ENCODE results near the gene TMEM86A. TPM values are rescaled to one million over a fixed set of nuclear protein-coding genes. Genes with fewer than 3 reads are reported as not detected.

TMEM86A gene
- total and polyA plus RNA-seq, 2 experiments from 2014 or later: 0.32 to 1.0 TPM

DNA sequence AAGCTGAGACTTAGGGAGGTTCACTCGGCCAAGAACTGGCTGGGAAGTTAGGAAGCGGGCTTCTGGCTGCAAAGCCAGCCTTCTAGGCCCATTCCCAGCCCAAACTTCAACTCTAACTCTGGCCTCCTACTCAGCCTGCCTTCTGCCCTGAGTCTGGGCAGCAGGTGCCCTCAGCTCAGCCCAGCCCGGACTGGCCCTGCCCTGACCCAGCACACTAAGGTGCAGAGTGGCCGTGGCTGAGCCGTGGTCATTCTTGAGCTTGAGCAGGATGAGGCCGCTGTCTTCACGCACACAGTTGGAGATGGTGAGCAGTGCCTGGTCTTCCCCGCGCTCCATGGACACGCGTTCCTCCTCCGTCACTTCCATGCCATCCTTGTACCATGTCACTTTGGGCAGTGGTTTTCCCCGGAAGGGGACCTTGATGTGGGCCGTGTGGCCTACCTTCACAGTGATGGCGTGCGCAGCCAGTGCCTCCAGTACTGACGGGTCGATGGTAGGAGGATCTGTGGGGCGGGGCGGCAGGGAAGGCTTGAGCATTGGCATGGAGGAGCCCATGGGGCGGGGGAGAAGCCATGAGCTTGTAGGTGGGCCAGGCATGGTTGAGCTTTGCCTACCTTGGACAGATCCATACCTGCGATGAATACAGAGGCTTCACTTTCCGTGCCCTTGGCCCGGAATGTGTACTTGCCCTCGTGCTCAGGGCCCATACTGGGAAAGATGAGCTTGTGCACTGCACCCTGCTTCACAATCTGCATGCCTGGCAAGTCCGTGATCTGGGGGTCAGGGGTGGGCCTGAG, 15.3 kb downstream of the TMEM86A start:
- Histone ChIP-seq H3K9me2 (ENCODE audit: insufficient read depth) (no peaks in the 10 kb centered on the region), H2AFZ (no peak overlapping the region), H3K4me3 (no peak overlapping the region), H3K79me2 (ENCODE audit: insufficient read depth) (no peaks in the 10 kb centered on the region), H3K4me2 (ENCODE audit: unreplicated experiment) (no peak overlapping the region), H3F3A (ENCODE audit: insufficient read depth) (no peaks in the 10 kb centered on the region), H3K36me3 (ENCODE audit: low read depth) (no peaks in the 10 kb centered on the region), H3K27ac (no peak overlapping the region), H3K9me3 (ENCODE audit: low read depth) (no peaks in the 10 kb centered on the region), H3K4me1 (ENCODE audit: insufficient read depth) (no peaks in the 10 kb centered on the region), H4K20me1 (ENCODE audit: insufficient read depth) (no peaks in the 10 kb centered on the region), H3K9ac (no peak overlapping the region), H3K27me3 (replicated peaks; ENCODE audit: insufficient read depth) (no peaks in the 10 kb centered on the region)
- in situ Hi-C loops (cut with MboI): no loop called here
- WGBS, 2 experiments (ENCODE audit: low coverage in 1 of 2, low lambda C conversion rate in 2 of 2, missing lambda C conversion rate in 2 of 2): 81 to 82% methylated on average over 26 of the region's 26 CpGs
- no peak for DNase-seq
- TF ChIP-seq EZH2 (IDR thresholded peaks at IDR 0.05; ENCODE audit: insufficient read depth, poor library complexity, severe bottlenecking): no peak
- no peak for TF ChIP-seq EZH2phosphoT487 (IDR thresholded peaks at IDR 0.05; ENCODE audit: insufficient read depth, low read depth)

- Histone ChIP-seq H3K4me2 (ENCODE audit: unreplicated experiment) (no peak overlapping the region), H3K4me1 (ENCODE audit: insufficient read depth) (no peaks in the 10 kb centered on the region), H3K4me3 (no peak overlapping the region), H3K79me2 (ENCODE audit: insufficient read depth) (no peaks in the 10 kb centered on the region), H3K36me3 (ENCODE audit: low read depth) (no peaks in the 10 kb centered on the region), H2AFZ (no peak overlapping the region), H3K27me3 (replicated peaks; ENCODE audit: insufficient read depth) (no peaks in the 10 kb centered on the region), H4K20me1 (ENCODE audit: insufficient read depth) (no peaks in the 10 kb centered on the region), H3K9me2 (ENCODE audit: insufficient read depth) (no peaks in the 10 kb centered on the region), H3K27ac (no peak overlapping the region), H3K9me3 (ENCODE audit: low read depth) (no peaks in the 10 kb centered on the region), H3K9ac (no peak overlapping the region), H3F3A (ENCODE audit: insufficient read depth) (no peaks in the 10 kb centered on the region)
- in situ Hi-C loops (cut with MboI): no loop called here
- DNase-seq: no peak
- 73 to 82% methylated on average over 10 of the region's 10 CpGs for WGBS, 2 experiments (ENCODE audit: low coverage in 1 of 2, low lambda C conversion rate in 2 of 2, missing lambda C conversion rate in 2 of 2)
- TF ChIP-seq EZH2phosphoT487 (IDR thresholded peaks at IDR 0.05; ENCODE audit: insufficient read depth, low read depth) (no peak), EZH2 (IDR thresholded peaks at IDR 0.05; ENCODE audit: insufficient read depth, poor library complexity, severe bottlenecking) (no peak)
Measured at GRCh38 chr11:18714443-18714780, 15.8 kb downstream of the TMEM86A start.

DNA sequence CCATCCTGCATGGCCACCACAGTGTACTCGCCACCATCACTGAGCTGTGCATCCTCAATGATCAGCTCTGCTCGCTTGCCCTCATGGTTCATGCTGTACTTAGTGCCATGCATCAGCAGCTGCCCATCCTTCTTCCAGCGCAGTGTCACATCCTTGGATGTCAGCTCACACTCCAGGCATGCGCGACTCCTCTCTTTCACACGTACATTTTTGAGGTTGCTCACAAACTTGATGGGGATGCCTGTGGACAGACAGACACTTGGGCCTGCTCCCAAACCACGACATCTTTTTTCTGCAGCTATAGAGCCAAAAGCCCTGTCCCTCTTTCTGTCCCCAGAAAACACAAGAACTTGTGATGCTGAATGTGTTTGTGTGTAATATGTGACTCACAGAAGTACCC, 16.9 kb downstream of the TMEM86A start:
- Histone ChIP-seq H3K79me2 (ENCODE audit: insufficient read depth) (no peaks in the 10 kb centered on the region), H4K20me1 (ENCODE audit: insufficient read depth) (no peaks in the 10 kb centered on the region), H2AFZ (no peak overlapping the region), H3K36me3 (ENCODE audit: low read depth) (no peaks in the 10 kb centered on the region), H3K9ac (no peak overlapping the region), H3K27ac (no peak overlapping the region), H3K9me2 (ENCODE audit: insufficient read depth) (no peaks in the 10 kb centered on the region), H3K4me3 (no peak overlapping the region), H3K27me3 (replicated peaks; ENCODE audit: insufficient read depth) (no peaks in the 10 kb centered on the region), H3K9me3 (ENCODE audit: low read depth) (no peaks in the 10 kb centered on the region), H3K4me2 (ENCODE audit: unreplicated experiment) (no peak overlapping the region), H3F3A (ENCODE audit: insufficient read depth) (no peaks in the 10 kb centered on the region), H3K4me1 (ENCODE audit: insufficient read depth) (0 out of 2 replicates have a peak, but pooled peaks cover 2% of the 10 kb centered on the region)
- TF ChIP-seq EZH2 (IDR thresholded peaks at IDR 0.05; ENCODE audit: insufficient read depth, poor library complexity, severe bottlenecking) (no peak), EZH2phosphoT487 (IDR thresholded peaks at IDR 0.05; ENCODE audit: insufficient read depth, low read depth) (no peak)
- in situ Hi-C loops (cut with MboI): no loop called here
- 71 to 73% methylated on average over 7 of the region's 7 CpGs for WGBS, 2 experiments (ENCODE audit: low coverage in 1 of 2, low lambda C conversion rate in 2 of 2, missing lambda C conversion rate in 2 of 2)
- no peak for DNase-seq

DNA sequence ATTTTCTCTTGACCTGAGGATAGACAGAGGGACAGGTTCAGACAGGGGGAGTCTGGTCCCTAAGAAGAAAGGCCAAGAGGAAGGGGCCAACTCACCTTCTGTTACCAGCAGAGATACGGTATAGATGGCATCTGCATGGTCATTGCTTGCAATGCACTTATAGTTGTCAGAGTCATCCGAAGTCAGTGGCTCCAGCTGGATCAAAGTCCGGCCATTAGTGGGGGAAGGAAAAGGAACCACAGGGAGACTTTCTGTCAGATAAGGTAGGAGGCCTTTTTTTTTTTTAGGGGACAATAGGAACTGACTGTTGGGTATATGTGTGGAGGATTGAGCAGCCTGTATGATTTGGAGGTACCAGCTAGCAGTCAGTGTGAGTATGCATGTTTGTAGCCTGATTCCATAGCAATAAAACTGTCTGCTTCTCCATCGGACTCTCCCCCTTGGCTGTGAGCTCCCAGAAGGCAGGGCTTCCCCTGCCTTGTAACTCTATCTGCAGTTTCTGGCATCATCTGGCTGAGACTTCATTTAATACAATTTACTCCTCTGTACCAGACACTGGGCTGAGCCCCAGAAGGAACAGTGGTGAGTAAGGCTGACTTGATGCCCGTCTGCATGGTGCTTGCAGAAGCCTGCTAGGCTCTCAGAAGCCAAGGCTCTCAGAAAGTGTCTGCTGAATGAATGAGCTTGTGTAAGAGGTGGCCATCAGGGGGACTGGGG, 21.7 kb downstream of the TMEM86A start:
- WGBS, 2 experiments (ENCODE audit: low coverage in 1 of 2, low lambda C conversion rate in 2 of 2, missing lambda C conversion rate in 2 of 2): 67% methylated on average over 5 of the region's 5 CpGs
- Histone ChIP-seq H3K27ac (no peak overlapping the region), H2AFZ (peak overlapping the region; percentile 92), H3K9me3 (ENCODE audit: low read depth) (no peaks in the 10 kb centered on the region), H3K79me2 (ENCODE audit: insufficient read depth) (no peaks in the 10 kb centered on the region), H3K4me3 (peak overlapping the region; percentile 77), H4K20me1 (ENCODE audit: insufficient read depth) (no peaks in the 10 kb centered on the region), H3F3A (ENCODE audit: insufficient read depth) (no peaks in the 10 kb centered on the region), H3K9me2 (ENCODE audit: insufficient read depth) (no peaks in the 10 kb centered on the region), H3K27me3 (replicated peaks; ENCODE audit: insufficient read depth) (no peaks in the 10 kb centered on the region), H3K4me2 (ENCODE audit: unreplicated experiment) (peak overlapping the region; percentile 91), H3K36me3 (ENCODE audit: low read depth) (no peaks in the 10 kb centered on the region), H3K9ac (peak overlapping the region; percentile 68), H3K4me1 (ENCODE audit: insufficient read depth) (0 out of 2 replicates have a peak, but pooled peaks cover 7% of the 10 kb centered on the region)
- in situ Hi-C loops (cut with MboI): no loop called here
- TF ChIP-seq EZH2phosphoT487 (IDR thresholded peaks at IDR 0.05; ENCODE audit: insufficient read depth, low read depth): no peak
- TF ChIP-seq EZH2 (IDR thresholded peaks at IDR 0.05; ENCODE audit: insufficient read depth, poor library complexity, severe bottlenecking): no peak
- peak; percentile 75 for DNase-seq
